Cardiac muscle cell (in vitro differentiated cells and primary cell): ENCODE results near the gene WDFY4. TPM values are rescaled to one million over a fixed set of nuclear protein-coding genes. Genes with fewer than 3 reads are reported as not detected.

Experiments used
- DNase-seq, 2 donors: peaks; one replicate each; pipeline versions ENCODE4 v3.0.0 to v3.0.0-alpha.2; 2010 to 2017; ENCODE audit warnings: low read depth in 1 of 2, low spot score in 1 of 2
- H3K27ac ChIP-seq: fragments of 200-600 bp; sonication (generic); 2 replicates; pipeline ENCODE4 v1.5.1; 2016
- H3K27me3 ChIP-seq: fragments of 200-600 bp; sonication (generic); 2 replicates; pipeline ENCODE4 v1.6.0; 2016; ENCODE audit warnings: control low read depth
- H3K36me3 ChIP-seq: fragments of 200-600 bp; sonication (generic); 2 replicates; pipeline ENCODE4 v1.5.1; 2016; ENCODE audit warnings: control low read depth
- H3K4me1 ChIP-seq: fragments of 200-600 bp; sonication (generic); 2 replicates; pipeline ENCODE4 v1.8.1; 2017; ENCODE audit warnings: low read depth, mild to moderate bottlenecking, mixed run types
- H3K4me3 ChIP-seq: fragments of 200-600 bp; sonication (generic); 2 replicates; pipeline ENCODE4 v1.5.1; 2016; ENCODE audit warnings: mild to moderate bottlenecking
- H3K9me3 ChIP-seq: fragments of 200-600 bp; sonication (generic); 2 replicates; pipeline ENCODE4 v1.5.1; 2017; ENCODE audit warnings: low read depth, mild to moderate bottlenecking, control low read depth
- CTCF ChIP-seq: IDR thresholded peaks from 2 replicates; pipeline ENCODE4 v1.5.1; 2012; ENCODE audit warnings: low read depth, mild to moderate bottlenecking, low read length
- polyA plus RNA-seq: library from polyadenylated mRNA; unstranded; fragments of >200 nt; fragmentation: Nextera tagmentation; extraction: Ambion mirVana; gene quantifications from 2 replicates; pipeline ENCODE4 v1.2.1, GENCODE V29; 2016
- total RNA-seq: library from RNA; depleted of rRNA; stranded (reverse); fragments of >200 nt; gene quantifications from 2 replicates; pipeline ENCODE4 v1.2.3, GENCODE V29; 2016

WDFY4 gene
- total and polyA plus RNA-seq, 2 experiments from 2014 or later, result not detected

- Histone ChIP-seq H3K9me3 (no peaks in the 10 kb centered on the region), H3K27ac (no peak overlapping the region), H3K4me3 (no peak overlapping the region), H3K36me3 (no peaks in the 10 kb centered on the region), H3K27me3 (no peaks in the 10 kb centered on the region), H3K4me1 (peaks cover 11% of the 10 kb centered on the region)
- DNase-seq, result no peak
- TF ChIP-seq CTCF, result no peak
Measured at GRCh38 chr10:49009199-49009979, 324.7 kb downstream of the WDFY4 start.

DNA sequence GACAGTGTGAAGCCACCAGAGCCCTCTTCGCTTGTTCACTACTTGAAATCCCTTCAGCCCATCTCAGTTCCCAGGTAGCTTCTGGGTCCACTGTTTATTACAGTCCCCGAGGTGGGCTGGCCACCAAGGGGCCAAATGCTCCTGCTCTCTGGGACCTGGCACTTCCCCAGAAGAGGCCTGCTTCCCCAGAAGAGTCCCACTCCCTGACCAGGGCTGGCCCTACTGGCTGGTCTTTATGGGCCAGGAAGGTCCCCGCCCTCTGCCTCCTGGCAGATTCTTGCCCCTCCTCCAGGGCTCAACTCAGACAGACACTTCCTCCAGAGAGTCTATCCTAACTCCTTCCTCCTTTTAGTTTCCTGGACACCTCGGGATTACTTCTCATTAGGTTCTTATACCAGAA lies 325.6 kb downstream of the WDFY4 start:
- no peak for TF ChIP-seq CTCF
- Histone ChIP-seq H3K4me1 (peaks cover 11% of the 10 kb centered on the region), H3K36me3 (no peaks in the 10 kb centered on the region), H3K4me3 (no peak overlapping the region), H3K27me3 (no peaks in the 10 kb centered on the region), H3K9me3 (no peaks in the 10 kb centered on the region), H3K27ac (no peak overlapping the region)
- DNase-seq, result no peak

DNA sequence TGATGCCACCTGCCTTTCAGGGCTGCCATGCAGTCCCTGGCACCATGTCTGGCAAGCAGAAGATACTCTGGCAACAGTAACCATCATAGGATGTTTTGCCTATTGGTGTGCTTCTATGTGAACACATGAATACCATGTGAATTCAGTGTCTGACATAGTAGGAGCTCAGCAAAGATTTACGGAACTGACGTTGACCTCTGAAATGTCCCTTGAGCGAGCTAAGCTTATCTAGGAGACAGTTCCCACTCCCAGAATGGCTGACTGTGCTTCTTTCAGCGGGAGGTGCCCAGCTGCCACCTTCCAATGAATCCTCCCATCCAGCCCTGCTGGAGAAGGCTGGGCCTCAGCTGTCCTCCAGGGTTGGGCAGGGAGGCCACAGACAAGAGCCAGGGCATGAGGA lies 326.2 kb downstream of the WDFY4 start:
- DNase-seq, result no peak
- Histone ChIP-seq H3K27me3 (no peaks in the 10 kb centered on the region), H3K4me3 (no peak overlapping the region), H3K4me1 (peaks cover 11% of the 10 kb centered on the region), H3K9me3 (no peaks in the 10 kb centered on the region), H3K27ac (no peak overlapping the region), H3K36me3 (no peaks in the 10 kb centered on the region)
- no peak for TF ChIP-seq CTCF

- peaks cover 11% of the 10 kb centered on the region for H3K4me1 ChIP-seq
- H3K27ac ChIP-seq, result no peak overlapping the region
- no peak overlapping the region for H3K4me3 ChIP-seq
- no peaks in the 10 kb centered on the region for H3K9me3 ChIP-seq
- no peaks in the 10 kb centered on the region for H3K27me3 ChIP-seq
- DNase-seq, result no peak
- H3K36me3 ChIP-seq, result no peaks in the 10 kb centered on the region
- no peak for TF ChIP-seq CTCF
Measured at GRCh38 chr10:49011756-49012155, 327.1 kb downstream of the WDFY4 start.

GRCh38 chr10:49012603-49013002 lies 327.9 kb downstream of the WDFY4 start:
- TF ChIP-seq CTCF, result no peak
- H3K27me3 ChIP-seq, result no peaks in the 10 kb centered on the region
- no peak overlapping the region for H3K4me3 ChIP-seq
- no peaks in the 10 kb centered on the region for H3K9me3 ChIP-seq
- no peak overlapping the region for H3K27ac ChIP-seq
- H3K4me1 ChIP-seq, result peaks cover 8% of the 10 kb centered on the region
- DNase-seq, result no peak
- H3K36me3 ChIP-seq, result no peaks in the 10 kb centered on the region
